ENCODE results near the gene GSG1L.

Gene GSG1L

GRCh38 chr16:27784351-27785306, 278.9 kb downstream of the GSG1L start:
- DNase-seq: no peak

- DNase-seq: no peak
Measured at GRCh38 chr16:27781981-27782880, 281.3 kb downstream of the GSG1L start.

GRCh38 chr16:27781195-27781524, 282.4 kb downstream of the GSG1L start:
- no peak for DNase-seq

- no peak for DNase-seq
Measured at GRCh38 chr16:27780468-27781194, 282.9 kb downstream of the GSG1L start.

DNA sequence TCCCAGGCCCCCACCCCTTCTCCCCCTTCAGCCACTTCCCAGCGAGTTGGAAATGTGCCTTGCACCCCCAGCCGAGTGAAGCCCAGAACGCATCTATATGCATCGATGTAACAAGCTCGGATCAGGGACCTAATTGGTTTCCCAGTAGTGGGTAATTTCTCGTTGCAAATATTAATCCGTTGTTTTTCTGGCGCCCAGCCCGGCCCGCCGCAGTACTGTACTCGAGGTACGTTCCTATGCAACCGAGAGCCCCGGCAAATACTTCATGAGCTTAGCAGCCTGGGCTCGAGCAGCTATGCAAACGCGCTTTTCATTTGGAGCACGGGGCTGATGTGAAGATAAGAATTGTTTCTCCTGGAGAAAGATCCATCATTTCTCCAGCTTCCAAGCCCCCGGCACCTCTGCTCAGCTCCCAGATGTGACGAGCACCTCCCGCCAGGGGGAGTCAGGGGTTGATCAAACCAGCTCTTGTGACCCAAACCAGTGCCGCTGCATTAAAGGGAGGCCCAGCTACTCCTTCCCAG, 283.8 kb downstream of the GSG1L start:
- DNase-seq: no peak

- no peak for DNase-seq
Measured at GRCh38 chr16:27778926-27779570, 284.5 kb downstream of the GSG1L start.

DNA sequence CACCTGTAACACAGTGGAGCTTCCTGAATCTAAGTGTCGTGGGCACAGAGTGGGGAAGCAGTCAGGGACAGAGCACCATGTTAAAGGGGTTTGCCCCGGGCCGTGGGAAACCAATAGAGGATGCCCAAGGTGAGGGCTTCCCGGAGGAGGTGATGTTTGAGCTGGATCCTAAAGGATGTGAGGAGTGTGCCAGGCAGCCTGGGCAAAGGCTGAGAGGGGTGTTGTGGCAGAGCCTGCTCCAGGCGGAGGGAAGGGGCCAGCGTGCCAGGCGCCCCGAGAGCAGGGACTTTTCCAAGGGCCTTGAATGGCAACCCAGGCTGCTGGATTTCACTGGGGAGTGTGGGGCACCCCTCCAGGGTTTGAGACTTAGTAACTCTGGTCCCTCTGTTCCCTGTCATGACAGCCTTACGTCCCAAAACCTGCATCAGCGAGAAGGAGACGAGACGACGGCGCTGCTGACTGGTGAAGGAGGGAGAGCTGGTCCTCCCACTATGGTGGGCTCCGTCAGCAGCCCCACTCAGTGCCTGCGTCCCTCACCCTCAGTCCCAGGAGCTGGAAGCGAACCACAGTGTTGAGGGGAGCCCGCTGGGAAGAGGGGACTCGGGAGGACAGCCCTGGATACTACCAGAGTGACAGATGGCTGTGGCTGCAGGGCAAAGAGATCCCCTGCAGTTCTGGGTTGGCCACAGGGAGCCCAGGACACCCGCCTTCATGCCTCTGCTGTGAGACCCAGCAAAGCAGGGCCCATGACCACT, 285.2 kb downstream of the GSG1L start:
- no peak for DNase-seq

GRCh38 chr16:27777527-27777926, 286.0 kb downstream of the GSG1L start:
- DNase-seq: no peak

GRCh38 chr16:27776556-27777225, 286.8 kb downstream of the GSG1L start:
- DNase-seq: no peak

- no peak for DNase-seq
Measured at GRCh38 chr16:27775254-27775653, 288.3 kb downstream of the GSG1L start.

DNA sequence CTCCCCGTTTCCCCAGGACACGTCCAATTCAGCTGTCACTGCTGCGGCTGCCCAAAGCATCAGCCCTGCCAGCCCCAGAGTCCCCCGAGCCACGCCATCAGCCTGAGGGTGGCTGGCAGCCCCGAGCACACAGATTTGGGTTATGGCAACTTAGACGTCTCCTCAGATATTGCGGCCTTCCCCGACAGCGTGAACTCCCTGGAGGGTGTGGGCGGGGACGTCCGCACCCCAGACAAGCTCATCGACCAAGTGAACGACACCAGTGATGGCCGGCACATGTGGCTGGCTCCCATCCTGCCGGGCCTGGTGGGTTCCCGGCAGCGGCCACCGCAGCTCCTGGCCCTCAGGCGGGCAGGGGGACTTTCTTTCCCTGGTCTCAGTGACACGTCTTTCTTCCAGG, 288.7 kb downstream of the GSG1L start:
- no peak for DNase-seq

GRCh38 chr16:27773344-27773743, 290.2 kb downstream of the GSG1L start:
- no peak for DNase-seq

GRCh38 chr16:27772093-27772825, 291.3 kb downstream of the GSG1L start:
- no peak for DNase-seq

DNA sequence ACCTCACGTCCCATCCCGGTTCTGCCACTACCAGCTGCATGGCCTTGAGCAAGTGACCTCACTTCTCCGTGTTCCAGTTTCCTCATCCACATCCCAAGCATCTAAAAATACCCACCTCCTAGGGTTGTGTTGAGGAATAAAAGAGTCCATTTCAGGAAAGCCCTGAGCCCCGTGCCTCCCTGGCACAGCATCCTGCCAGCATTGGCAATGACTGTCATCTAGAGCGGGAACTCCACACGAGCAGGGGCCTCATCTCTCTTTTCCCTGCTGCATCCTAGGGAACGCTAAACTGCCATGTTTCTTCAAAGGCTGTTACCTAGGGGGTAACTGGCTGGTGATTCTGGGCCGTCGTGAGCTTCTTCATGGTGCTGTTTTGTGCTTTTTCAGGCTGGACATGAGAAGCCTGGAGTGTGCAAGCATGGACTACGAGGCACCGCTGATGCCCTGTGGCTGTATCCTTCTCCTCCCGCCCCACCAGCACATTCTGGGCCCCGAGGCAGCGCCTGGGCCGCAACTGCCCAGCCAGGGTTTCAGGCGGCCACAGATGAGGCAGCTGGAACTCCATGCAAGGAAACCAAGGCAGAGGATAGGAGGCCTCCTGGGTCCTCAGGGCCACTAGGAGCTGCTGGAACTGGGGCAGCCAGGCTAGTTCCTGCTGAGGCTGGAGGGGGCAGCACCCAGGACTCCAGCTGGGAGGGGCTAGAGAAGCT, 292.2 kb downstream of the GSG1L start:
- no peak for DNase-seq

- DNase-seq: no peak
Measured at GRCh38 chr16:27770271-27771196, 293.0 kb downstream of the GSG1L start.

- DNase-seq: no peak
Measured at GRCh38 chr16:27769561-27770255, 293.8 kb downstream of the GSG1L start.

DNA sequence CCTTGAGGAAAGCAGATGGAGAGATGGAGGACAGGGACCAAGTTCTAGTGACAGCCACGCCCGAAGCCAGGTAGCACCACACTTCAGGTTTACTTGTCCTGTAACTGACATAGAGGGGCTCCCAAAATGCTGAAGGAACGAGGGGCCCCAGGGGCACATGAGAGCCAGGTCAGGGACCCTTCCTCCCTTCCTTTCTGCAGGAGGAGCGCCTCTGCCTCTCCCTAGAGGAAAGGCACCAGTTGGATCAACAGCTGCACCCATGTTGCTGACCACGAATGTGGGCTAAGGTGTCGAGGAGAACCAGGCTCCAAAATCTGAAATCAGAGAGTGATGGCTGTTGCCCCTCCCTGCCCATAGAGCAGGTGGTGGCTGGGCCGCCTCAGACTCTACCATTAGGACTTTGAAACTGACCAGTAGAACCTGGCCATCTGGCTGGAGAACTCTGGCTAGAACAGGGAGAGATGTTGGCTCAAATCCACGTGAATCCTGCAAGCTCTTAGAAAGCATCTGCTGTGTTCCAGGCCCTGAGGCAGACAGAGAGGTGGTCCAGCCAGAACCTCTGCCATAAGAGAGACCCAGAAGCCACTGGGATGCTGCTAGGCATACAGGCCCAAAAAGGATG, 294.8 kb downstream of the GSG1L start:
- no peak for DNase-seq

All from NCI-H446 (cell line).